ENCODE results near the gene RAB41. TPM values are rescaled to one million over a fixed set of nuclear protein-coding genes. Genes with fewer than 3 reads are reported as not detected.

RAB41 gene
- polyA plus RNA-seq, 3 donors = not detected

GRCh38 chrX:70292788-70293187 is 10.8 kb downstream of the RAB41 start:
- Histone ChIP-seq H3K9me3 (replicated peaks in 1 of 2; ENCODE audit: control insufficient read depth in 1 of 2, insufficient read depth in 1 of 2, low read length in 2 of 2) (no peaks in the 10 kb centered on the region), H3K27me3 (ENCODE audit: control insufficient read depth in 2 of 2, insufficient read depth in 2 of 2, low read length in 2 of 2) (no peaks in the 10 kb centered on the region), H2AFZ (ENCODE audit: insufficient read depth, low read depth, low read length, poor library complexity, severe bottlenecking) (no peak overlapping the region), H3K4me1 (ENCODE audit: control insufficient read depth in 1 of 2, insufficient read depth in 2 of 2, low read length in 2 of 2) (peaks cover 14 to 24% of the 10 kb centered on the region in 2 donors), H3K36me3 (replicated peaks in 1 of 2; ENCODE audit: control insufficient read depth in 1 of 2, insufficient read depth in 2 of 2, low read length in 2 of 2) (peaks cover 3 to 6% of the 10 kb centered on the region in 2 donors), H3K4me3 (replicated peaks in 1 of 3; ENCODE audit: low read depth in 2 of 3, low read length in 3 of 3) (no peak overlapping the region), H3K27ac (ENCODE audit: low read depth in 1 of 2, low read length in 2 of 2) (no peak overlapping the region), H3K4me2 (replicated peaks; ENCODE audit: extremely low read depth, low read length, poor library complexity, severe bottlenecking) (no peak overlapping the region), H3K9ac (ENCODE audit: insufficient read depth, low read length, poor library complexity, severe bottlenecking) (no peak overlapping the region), H4K20me1 (ENCODE audit: insufficient read depth, low read length) (no peaks in the 10 kb centered on the region), H3K79me2 (ENCODE audit: insufficient read depth, low read length) (peaks cover 40% of the 10 kb centered on the region)
- no peak overlapping the region for H3K4me3 Mint-ChIP-seq
- DNase-seq = no peak
- H3K36me3 Mint-ChIP-seq = peaks cover 2 to 19% of the 10 kb centered on the region in 2 donors
- WGBS (ENCODE audit: insufficient coverage) = no CpG with 5 or more reads among the region's 1 CpG
- TF ChIP-seq, protein P1, sequence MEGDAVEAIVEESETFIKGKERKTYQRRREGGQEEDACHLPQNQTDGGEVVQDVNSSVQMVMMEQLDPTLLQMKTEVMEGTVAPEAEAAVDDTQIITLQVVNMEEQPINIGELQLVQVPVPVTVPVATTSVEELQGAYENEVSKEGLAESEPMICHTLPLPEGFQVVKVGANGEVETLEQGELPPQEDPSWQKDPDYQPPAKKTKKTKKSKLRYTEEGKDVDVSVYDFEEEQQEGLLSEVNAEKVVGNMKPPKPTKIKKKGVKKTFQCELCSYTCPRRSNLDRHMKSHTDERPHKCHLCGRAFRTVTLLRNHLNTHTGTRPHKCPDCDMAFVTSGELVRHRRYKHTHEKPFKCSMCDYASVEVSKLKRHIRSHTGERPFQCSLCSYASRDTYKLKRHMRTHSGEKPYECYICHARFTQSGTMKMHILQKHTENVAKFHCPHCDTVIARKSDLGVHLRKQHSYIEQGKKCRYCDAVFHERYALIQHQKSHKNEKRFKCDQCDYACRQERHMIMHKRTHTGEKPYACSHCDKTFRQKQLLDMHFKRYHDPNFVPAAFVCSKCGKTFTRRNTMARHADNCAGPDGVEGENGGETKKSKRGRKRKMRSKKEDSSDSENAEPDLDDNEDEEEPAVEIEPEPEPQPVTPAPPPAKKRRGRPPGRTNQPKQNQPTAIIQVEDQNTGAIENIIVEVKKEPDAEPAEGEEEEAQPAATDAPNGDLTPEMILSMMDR (IDR thresholded peaks at IDR 0.05) = no peak
- peaks cover 0 to 2% (median 0%) of the 10 kb centered on the region in 7 donors for H3K9me3 Mint-ChIP-seq
- H3K4me1 Mint-ChIP-seq = peaks cover 21% of the 10 kb centered on the region
- intact Hi-C loops (cut with micrococcal nuclease) = no loop called here
- H3K27me3 Mint-ChIP-seq (ENCODE audit: low read depth in 3 of 3) = peaks cover 0 to 3% (median 0%) of the 10 kb centered on the region in 3 donors
- no peak overlapping the region for H3K27ac Mint-ChIP-seq

GRCh38 chrX:70293621-70294020 is 11.6 kb downstream of the RAB41 start:
- no peaks in the 10 kb centered on the region for H4K20me1 ChIP-seq (ENCODE audit: insufficient read depth, low read length)
- no peak overlapping the region for H3K27ac ChIP-seq (ENCODE audit: low read depth in 1 of 2, low read length in 2 of 2)
- no CpG with 5 or more reads among the region's 5 CpGs for WGBS (ENCODE audit: insufficient coverage)
- H3K27me3 ChIP-seq (ENCODE audit: control insufficient read depth in 2 of 2, insufficient read depth in 2 of 2, low read length in 2 of 2) = no peaks in the 10 kb centered on the region
- Mint-ChIP-seq H3K9me3 (peaks cover 0 to 2% (median 0%) of the 10 kb centered on the region in 7 donors), H3K4me1 (peaks cover 21% of the 10 kb centered on the region), H3K27ac (no peak overlapping the region), H3K4me3 (no peak overlapping the region), H3K27me3 (ENCODE audit: low read depth in 3 of 3) (peaks cover 0 to 3% (median 0%) of the 10 kb centered on the region in 3 donors), H3K36me3 (peaks cover 2 to 13% of the 10 kb centered on the region in 2 donors)
- intact Hi-C loops (cut with micrococcal nuclease) = no loop called here
- no peak overlapping the region for H2AFZ ChIP-seq (ENCODE audit: insufficient read depth, low read depth, low read length, poor library complexity, severe bottlenecking)
- no peaks in the 10 kb centered on the region for H3K9me3 ChIP-seq (replicated peaks in 1 of 2; ENCODE audit: control insufficient read depth in 1 of 2, insufficient read depth in 1 of 2, low read length in 2 of 2)
- no peak for DNase-seq
- no peak overlapping the region for H3K9ac ChIP-seq (ENCODE audit: insufficient read depth, low read length, poor library complexity, severe bottlenecking)
- H3K4me2 ChIP-seq (replicated peaks; ENCODE audit: extremely low read depth, low read length, poor library complexity, severe bottlenecking) = no peak overlapping the region
- H3K79me2 ChIP-seq (ENCODE audit: insufficient read depth, low read length) = peaks cover 40% of the 10 kb centered on the region
- H3K4me3 ChIP-seq (replicated peaks in 1 of 3; ENCODE audit: low read depth in 2 of 3, low read length in 3 of 3) = no peak overlapping the region
- H3K4me1 ChIP-seq (ENCODE audit: control insufficient read depth in 1 of 2, insufficient read depth in 2 of 2, low read length in 2 of 2) = peaks cover 14 to 24% of the 10 kb centered on the region in 2 donors
- TF ChIP-seq, protein P1 (IDR thresholded peaks at IDR 0.05) = no peak
- no peaks in the 10 kb centered on the region for H3K36me3 ChIP-seq (replicated peaks in 1 of 2; ENCODE audit: control insufficient read depth in 1 of 2, insufficient read depth in 2 of 2, low read length in 2 of 2)
